Measurements from ENCODE around the gene RAB10.

The RAB10 gene

GRCh38 chr2:26184555-26185303 is 150.8 kb downstream of the RAB10 start:
- DNase-seq = no peak

GRCh38 chr2:26185304-26185928 is 151.5 kb downstream of the RAB10 start:
- no peak for DNase-seq

GRCh38 chr2:26185954-26186770 is 152.3 kb downstream of the RAB10 start:
- no peak for DNase-seq
